ENCODE results near the gene UBALD1.

Gene UBALD1

DNA sequence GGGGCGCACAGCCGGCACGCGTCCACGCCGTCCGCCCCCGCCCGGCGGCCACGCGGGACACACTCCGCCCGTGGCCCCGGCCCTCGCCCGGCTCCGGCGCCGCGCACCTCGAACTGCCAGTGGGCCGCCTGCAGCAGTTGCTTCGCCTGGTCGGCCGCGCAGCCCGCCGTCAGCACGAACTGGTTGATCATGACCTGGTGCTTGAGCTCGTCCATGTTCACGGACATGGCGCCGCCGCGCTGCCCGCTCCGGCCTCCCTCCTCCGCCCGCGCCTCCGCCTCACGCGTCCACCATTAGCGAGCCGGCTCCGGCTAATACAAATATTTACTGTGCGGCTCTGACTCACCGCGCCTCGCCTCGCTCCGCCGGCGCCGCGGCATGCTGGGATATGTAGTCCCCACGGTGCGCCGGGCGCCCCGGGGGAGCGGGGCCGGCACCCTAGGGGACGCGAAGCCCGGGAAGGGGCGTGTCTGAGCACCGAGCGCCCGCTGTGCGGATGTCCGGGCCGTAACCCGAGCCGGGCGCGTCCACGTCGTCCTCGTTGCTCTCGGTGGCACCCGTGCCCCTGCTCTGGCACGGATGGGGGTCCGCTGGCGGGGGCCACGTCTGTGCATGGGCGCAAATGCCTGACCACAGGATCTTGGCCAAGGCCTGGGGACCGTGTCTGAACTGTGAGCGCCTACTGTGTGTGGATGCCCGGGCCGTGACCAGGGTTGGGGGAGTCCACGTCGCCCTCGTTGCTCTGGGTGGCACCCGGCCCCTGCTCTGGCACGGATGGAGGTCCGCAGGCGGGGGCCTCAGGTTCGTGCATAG, at the start of gene UBALD1:
Gene UBALD1, minus strand, starts transcription at position 318 of the 813 bp plus-strand sequence. Its CDS starts 91 bp downstream, at position 227.
- DNase-seq (ENCODE audit: low read depth): peak; percentile 49

DNA sequence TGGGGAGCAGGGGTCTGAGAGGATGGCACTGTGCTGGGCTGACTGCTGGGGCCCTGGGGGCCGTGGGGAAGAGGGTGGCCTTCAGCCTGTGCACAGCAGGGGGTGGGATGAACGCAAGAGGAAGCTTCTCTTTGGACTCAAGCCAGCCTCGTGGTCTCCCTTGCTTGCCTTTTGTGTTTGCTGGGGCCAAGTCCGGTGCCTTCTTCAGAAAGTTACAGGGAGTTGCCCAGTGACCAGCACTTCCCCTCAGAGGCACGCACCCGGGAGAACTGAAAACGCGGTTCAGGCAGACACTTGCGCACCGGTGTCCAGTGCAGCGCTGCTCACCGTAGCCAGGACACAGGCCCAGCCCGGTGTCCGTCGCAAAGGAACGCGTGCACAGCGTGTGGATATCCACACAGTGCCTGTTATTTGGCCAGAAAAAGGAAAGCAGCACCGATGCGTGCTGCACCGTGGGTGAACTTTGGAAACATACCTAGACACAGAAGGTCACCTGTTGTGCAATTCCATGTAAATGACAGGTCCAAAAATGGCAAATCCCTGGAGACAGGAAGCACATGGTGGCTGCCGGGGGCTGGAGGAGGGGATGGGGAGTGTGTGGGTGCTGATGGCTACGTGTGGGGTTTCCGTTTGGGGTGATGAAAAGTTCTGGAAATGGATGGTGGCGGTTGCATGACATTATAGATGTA, 49.2 kb upstream of the UBALD1 start:
- no peak for DNase-seq (ENCODE audit: low read depth)

DNA sequence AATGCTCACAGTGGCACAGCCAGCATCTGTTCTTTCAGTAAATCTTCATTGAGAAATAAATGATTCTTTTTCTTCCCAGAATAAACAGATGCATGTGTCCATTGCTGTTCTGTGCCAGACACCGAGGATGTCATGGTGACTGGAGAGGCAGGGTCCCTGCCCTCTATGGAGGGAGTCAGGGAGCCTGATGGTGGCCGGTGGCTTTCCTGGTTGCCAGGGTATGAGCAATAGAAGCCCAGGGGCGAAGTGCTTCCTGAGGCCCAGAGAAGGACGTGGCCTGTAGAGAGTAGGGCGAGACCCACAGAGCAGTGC, 48.7 kb upstream of the UBALD1 start:
- DNase-seq (ENCODE audit: low read depth): no peak

DNA sequence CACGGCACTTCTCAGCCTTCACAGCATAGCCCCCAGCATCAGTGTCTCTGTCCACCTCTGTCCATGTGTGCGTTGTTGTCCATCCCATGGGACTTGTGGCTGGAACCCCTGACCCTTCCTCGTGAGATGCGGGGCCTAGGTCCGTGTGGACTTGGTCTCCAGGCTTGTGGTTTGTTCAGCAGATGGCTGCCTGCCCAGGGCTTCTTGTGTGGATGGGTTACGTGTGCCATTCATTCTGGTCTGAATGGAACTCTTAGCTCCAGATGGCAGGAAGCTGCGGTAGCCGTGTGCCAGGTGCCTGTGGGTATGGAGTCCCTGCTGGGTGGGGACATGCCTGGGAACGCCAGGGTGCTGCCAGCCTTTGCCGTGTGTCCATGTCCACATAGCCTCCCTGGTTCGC, 47.0 kb upstream of the UBALD1 start:
- DNase-seq (ENCODE audit: low read depth): no peak

DNA sequence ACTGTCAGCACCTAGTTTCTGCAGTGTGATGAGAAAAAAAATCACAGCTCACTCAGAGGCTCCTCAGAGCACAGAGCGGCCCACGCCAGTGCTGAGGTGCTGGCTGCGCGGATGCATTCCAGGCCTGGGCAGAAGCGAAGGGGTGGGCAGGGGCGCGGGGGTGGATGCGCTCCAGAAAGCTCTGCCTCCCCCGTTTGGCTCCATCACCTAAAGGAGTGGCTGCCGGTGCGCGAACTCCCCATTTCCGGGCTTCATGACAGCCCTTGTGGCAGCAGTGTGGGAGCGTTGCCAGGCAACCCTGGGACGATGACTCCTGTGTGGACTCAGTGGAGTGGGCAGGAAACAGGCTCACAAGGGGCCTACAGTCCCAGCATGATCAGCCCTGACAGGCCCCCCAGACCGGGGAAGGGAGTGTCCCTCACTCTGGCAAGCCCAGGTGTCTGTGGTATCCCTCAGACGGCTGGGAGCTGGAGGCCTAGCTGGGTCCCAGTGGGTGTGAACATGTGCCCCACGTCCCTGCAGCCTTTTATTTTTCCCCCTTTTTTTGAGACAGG, 45.8 kb upstream of the UBALD1 start:
- no peak for DNase-seq (ENCODE audit: low read depth)

DNA sequence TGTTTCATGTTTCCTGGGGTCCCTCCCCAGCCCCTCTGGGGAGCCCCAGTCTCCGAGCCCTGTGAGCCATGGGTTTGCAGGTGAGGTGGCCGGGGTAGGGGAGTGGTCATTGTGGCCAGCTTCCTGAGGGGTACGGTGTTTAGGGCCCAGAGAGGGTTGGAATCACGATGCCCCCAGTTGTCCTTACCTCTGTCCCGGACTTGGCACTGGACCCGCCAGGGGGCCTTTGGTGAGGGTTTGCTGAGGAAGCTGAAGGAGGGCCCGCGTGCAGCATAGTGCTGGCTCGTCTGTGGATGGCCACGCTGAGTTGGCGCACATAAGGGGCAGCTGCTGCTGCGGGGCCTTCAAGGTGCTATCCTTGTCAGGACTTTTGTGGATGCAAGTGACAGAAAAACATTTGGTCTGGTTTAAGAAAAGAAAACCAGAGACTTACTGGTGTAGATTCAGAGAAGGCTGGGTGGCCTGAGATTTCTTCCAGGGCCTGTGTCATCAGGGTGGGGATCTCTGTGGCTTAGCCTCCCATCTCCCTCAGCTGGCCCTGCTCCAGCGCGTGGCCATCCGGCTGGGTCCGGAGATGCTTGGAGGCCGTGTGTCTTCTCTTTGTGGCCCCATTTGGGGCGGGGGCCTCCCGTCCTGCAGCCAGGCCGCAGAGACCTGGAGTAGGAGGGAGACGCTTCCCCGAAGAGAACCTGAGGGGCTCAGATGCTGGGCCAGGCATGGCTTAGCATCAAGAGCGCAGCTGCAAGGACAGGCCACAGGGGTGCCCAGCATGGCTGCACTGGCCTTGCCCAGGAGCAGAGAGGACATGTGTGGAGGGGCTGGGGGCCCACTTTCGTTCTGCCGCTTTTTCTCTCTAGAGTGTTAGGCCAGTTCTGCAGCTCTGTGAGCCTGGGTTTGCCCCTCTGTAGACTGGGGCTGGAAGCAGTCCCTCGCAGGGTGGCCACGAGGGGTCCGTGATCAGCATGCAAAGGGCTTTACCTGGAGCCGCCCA, 45.0 kb upstream of the UBALD1 start:
- no peak for DNase-seq (ENCODE audit: low read depth)

DNA sequence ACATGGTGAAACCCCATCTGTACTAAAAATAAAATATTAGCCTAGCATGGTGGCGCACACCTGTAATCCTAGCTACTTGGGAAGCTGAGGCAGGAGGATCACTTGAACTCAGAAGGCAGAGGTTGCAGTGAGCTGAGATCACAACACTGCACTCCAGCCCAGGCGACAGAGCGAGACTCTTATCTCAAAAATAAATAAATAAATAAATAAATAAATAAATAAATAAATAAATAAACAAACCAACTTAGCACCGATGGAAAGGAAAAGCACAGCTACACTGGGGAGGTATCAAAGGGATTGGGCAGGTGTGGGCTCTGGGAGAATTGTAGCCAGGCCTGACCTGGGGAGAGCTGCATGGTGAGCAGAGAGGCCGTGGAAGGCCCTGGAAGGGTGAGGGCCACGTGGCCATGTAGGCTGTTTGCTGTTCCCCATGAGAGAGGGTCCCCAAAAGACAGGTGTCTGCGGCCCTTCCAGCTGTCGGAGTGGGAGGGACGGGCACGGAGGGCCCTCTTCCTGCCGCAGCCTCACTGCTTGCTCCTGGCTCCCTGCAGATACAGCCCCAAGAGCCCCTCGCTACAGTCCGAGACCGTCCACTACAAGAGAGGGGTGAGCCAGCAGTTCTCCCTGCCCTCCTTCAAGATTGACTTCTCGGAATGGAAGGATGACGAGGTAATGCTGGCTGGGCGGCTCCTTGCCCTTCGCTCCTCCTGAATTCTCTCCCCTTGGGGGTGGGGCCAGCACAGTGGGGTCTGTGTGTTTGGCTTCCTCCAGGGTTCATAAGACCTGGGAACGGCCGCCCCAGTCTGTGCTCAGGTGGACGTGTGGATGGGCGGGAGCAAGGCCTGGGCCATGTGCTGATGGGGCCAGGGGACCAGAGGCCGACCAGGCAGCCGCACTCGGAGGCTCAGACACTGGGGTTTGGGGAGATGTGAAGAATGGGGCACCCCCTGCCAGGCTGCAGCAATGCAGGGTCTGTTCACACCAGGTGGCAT, 42.3 kb upstream of the UBALD1 start:
- no peak for DNase-seq (ENCODE audit: low read depth)

DNA sequence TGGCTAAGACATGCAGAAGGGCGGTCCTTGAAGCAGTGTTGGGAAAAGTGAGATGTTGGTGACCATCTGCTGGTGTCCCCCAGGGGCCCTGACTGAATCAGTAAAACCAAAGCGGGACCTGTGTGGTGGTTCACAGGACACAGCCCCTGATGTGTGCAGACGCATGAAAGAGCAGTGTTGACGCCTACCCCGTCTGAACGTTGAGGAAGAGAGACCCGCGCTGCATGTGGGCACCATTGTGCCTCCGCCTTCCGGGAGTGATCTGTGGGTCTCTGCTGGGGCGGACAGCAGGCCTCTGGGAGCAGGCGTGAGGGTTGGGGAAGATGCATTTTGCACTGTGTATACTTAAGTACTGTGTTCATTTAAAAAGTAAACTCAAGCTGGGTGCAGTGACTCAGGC, 41.5 kb upstream of the UBALD1 start:
- no peak for DNase-seq (ENCODE audit: low read depth)

DNA sequence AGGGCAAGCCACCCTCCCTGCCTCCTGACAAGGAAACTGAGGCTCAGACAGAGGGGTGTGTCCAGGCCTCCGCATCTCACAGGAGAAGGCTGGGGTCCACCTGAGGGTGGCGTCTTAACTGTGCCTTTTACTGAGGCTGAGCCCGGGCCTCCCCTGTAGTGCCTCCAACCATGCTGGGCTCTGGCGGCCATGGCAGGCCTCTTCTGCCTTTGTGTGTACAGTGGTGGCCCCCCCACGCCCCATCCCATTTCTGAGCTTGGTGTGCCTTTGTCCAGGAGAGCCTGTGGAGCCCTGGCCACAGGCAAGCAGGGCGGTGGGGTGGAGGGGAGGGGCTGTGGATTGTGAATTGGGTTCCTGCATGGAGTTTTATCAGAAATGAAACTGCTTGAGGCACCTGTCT, 41.1 kb upstream of the UBALD1 start:
- no peak for DNase-seq (ENCODE audit: low read depth)

DNA sequence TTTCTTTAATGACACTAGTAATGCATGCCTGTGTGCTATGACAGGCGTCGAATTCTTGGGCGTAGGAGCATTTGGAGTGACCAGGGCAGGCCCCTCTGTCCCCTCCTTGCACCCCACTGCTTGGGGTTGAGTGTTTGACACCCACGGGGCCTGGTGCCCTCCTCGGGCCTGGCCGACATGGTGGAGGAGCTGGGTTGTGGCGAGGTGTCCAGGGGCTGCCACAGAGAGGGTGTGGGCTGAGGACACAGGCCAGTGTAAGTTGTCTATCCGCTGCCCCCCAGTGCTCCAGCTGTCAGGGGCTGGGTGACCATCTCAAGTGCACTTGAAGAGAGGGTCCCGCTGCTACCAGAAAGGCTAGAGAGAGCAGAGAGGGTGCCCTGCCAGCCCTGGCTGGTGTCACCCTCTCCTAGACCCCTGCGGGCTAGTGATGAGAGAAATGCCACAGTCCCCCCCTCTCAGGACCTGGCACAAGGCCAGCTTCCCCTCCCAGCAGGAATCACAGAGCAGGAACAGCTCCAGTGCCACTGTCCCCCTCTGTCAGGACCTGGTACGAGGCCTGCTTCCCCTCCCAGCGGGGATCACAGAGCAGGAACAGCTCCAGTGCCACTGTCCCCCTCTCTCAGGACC, 40.4 kb upstream of the UBALD1 start:
- no peak for DNase-seq (ENCODE audit: low read depth)

DNA sequence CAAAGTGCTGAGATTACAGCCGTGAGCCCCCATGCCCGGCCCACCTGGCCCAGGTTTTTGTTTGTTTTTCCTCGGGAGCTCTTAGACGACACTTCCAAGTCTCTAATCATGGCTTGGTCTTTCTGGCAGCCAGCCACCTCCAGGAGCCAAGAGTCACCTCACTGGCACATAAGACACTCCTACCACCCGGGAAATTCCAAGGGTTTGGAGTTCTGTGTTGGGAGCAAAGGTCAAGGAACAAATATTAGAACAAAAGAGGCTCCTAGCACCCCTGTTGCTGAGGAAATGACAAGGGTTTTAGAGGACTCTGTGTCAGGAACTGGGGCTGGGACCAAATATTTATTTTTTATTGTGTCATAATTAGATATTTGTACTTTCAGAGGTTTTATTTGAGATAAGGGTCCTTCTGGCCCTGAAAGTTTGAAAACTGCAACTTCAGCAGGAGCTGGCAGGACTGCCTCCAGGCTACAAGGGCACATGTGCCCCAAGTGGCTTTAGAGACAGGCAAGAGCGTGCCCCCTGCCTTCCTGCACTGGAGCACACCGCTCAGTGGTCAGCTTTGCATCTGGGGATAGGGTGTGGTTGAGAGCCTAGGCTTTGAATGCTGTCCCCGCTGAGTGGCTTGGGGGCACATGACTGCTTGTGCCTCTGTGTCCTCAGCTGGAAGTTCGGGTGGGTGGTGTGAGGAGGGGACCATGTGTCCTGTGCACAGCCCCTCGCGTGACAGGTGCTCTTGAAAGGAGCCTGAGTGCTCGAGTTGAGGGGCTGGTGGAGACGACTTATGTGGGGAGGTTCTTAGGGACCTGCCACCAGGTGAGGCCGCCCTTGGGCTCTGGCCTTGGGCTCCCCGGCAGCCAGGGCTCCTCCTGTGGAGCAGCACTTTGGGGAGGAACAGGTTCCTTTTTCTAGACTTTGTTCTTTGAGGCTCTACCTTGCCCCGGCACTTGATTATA, 39.6 kb upstream of the UBALD1 start:
- no peak for DNase-seq (ENCODE audit: low read depth)

DNA sequence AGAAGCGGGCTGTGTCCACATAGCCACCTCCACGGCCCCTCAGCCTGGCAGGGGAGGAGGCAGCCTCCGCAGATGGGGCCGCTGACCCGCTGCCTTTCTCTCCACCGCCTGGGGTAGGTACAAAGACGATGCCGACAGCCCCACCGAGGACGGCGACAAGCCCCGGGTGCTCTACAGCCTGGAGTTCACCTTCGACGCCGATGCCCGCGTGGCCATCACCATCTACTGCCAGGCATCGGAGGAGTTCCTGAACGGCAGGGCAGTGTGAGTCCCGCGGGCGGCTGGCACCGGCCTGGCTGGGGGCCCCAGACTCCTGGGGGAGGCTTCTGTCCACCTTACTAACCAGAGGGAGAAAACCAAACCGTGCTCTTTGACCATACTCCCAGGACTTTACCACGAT, 37.9 kb upstream of the UBALD1 start:
- no peak for DNase-seq (ENCODE audit: low read depth)

DNA sequence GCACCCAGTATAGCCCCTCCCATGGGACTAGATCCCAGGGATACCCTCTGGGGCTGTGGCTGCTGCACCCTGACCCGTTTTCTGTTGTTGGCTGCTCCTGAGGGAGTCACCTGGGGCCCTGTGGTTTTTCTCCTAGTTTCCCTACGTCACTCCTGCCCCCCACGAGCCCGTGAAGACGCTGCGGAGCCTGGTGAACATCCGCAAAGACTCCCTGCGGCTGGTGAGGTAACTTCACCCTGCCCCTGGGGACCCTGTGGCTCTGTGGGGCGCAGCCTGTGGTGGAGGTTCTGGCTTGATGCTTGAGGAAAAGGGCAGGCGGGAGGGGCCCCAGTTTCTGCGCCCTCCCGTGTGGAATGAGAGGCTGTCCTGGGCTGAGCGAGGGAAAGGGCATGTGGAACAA, 37.1 kb upstream of the UBALD1 start:
- DNase-seq (ENCODE audit: low read depth): no peak

DNA sequence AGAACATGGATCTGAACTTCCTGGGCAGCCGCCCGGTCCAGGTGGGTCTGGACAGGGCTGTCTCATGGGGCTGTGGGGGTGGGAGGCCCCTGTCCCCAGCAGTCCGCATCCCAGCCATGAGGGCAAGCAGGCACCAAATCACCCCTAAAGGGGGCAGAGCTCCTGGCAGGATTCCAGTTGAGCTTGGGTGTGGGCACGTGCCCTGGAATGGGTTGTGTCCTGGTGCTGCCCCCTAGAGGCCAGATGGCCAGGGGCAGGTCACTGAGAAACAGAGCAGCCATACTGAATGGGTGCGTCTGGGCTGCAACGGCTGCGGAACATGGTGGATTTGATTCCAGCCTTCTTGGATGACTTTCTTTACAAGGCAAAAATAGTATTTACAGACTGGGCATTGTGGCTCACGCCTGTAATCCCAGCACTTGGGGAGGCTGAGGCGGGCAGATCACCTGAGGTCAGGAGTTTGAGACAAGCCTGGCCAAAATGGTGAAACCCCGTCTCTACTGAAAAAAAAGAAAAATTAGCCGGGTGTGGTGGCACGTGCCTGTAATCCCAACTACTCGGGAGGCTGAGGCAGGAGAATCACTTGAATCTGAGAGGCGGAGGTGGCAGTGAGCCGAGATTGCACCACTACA, 35.9 kb upstream of the UBALD1 start:
- peak; percentile 61 for DNase-seq (ENCODE audit: low read depth)

DNA sequence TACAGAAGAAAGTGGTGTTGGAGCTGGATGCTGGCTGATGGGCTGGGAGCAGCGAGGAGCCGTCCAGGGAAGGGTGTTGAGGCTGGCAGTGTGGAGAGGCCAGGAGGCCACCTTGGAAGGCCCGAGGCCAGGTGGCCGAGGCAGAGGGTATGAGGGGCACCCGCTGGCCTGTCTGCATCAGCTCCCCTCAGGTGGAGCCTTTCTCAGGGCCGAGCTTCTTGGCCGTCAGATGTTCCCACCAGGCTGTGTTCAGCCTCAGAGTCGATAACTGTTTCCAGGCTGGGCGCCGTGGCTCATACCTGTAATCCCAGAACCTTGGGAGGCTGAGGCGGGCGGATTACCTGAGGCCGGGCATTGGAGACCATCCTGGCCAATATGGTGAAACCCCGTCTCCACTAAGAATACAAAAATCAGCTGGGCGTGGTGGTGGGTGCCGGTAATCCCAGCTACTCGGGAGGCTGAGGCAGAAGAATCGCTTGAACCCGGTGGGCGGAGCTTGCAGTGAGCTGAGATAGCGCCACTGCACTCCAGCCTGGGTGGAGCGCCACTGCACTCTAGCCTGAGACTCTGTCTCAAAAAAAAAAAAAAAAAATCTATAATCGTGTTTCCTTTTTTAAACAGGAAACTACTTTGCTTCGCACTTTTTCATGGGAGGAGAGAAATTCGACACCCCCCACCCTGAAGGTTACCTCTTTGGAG, 35.2 kb upstream of the UBALD1 start:
- DNase-seq (ENCODE audit: low read depth): no peak

DNA sequence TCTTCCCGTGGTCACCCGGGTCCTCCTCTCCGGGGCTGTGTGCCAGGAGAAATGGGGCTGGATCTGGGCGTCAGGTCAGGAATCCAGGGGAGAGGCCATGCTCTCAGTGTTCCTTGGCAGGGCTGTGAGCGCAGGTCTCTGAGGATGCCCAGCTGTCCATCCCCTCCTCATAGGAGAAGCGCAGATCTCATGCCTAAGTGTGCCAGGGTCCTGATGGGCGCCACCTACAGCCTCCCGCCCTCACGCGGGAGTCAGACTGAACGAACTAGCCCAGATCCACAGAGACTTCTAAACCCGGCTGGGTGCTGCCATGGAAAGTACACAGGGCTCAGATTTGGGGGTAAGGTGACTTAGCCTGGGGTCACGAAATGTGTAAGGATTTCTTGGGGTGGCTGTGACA, 34.2 kb upstream of the UBALD1 start:
- no peak for DNase-seq (ENCODE audit: low read depth)

DNA sequence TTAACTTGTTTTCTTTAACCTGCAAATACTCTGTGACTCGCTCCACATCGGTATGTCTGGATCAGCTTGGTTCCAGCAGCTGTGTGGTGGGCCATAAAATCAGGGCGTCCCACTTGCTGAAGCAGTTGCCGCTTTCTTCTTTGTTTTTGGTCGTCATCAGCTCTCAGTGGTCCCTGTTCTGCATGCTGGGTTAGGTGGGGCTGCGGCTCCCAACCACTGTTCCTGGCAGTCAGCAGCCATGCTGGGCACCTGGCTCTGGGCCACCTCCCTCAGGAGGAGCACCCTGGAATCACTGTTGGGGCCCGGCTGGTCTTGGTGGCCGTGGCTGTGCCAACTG, 32.9 kb upstream of the UBALD1 start:
- no peak for DNase-seq (ENCODE audit: low read depth)

Data from stimulated activated CD8-positive, alpha-beta memory T cell treated with anti-CD3 and anti-CD28 coated beads, Interleukin-15, amount 100 ng/mL, for 1 hour (primary cell).